ENCODE measurements around the gene PRMT7.

DNA sequence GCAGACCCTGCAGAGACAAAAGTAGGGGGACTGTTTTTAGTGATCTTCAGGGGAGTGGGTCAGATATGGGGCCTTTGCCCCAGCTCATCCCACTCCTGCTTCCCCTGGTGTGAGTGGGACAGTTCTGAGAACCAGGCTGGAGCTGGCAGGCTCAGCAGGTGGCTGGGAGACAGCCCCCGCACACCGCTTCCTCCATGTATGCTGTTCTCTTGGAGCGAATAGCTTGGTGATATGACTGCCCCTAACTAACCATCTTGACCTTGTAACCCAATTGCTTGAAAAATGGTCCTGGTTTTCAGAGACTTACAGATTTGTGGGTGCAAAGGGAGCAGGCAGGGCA, 61.5 kb downstream of the PRMT7 start:
- TF ChIP-seq, protein P1, sequence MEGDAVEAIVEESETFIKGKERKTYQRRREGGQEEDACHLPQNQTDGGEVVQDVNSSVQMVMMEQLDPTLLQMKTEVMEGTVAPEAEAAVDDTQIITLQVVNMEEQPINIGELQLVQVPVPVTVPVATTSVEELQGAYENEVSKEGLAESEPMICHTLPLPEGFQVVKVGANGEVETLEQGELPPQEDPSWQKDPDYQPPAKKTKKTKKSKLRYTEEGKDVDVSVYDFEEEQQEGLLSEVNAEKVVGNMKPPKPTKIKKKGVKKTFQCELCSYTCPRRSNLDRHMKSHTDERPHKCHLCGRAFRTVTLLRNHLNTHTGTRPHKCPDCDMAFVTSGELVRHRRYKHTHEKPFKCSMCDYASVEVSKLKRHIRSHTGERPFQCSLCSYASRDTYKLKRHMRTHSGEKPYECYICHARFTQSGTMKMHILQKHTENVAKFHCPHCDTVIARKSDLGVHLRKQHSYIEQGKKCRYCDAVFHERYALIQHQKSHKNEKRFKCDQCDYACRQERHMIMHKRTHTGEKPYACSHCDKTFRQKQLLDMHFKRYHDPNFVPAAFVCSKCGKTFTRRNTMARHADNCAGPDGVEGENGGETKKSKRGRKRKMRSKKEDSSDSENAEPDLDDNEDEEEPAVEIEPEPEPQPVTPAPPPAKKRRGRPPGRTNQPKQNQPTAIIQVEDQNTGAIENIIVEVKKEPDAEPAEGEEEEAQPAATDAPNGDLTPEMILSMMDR (IDR thresholded peaks at IDR 0.05): no peak
- no peak for TF ChIP-seq EP300 (IDR thresholded peaks at IDR 0.05)
